Measurements from ENCODE around the gene BCORL1.
A peak's percentile ranks its signal among the peaks of the same experiment; 100 is the strongest.

The BCORL1 gene

DNA sequence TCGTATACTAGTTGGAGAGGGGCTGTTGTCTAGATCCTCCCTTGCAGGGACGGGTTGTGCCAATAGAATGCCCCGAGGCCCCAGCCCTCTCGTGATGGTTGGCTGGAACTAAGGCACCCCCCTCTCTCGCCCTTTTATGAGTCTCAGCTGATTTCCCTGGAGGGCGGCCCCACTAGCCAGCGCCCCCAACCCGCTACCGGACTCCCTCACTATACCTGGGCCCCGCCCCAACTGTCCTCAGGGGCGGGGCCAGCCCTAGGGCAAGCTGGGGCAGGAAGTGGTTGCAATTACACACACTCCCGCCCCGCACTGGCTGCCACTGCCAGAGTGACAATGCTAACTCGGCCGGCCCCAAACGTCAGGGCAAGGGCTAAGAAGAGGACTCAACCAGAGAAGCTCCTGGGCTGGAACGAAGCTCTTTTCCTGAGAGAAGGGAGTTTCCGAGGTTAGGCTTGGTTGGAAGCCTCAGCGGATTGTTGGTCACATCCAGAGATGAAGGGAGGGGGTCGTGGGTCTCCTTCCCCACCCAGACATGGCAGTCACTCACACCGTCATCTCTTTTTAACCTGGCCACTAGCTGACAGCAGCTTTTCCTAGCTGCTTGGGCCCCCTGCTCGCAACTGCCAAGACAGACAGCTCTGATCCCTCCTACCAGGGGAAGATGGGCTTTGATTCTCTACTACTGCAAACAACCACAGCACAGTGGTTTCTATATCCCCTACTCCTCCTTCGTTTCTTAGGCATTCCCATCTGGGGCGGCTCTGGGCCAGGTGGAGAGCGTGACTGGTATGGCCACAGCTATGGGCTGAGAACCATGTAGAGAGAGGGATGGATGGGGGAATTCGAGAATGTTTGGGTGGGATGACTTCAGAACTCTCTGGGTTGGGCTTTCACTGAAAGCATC lies 21.0 kb upstream of the BCORL1 start:
- DNase-seq (ENCODE audit: low read depth in 3 of 3, low spot score in 1 of 3), result no peak

DNA sequence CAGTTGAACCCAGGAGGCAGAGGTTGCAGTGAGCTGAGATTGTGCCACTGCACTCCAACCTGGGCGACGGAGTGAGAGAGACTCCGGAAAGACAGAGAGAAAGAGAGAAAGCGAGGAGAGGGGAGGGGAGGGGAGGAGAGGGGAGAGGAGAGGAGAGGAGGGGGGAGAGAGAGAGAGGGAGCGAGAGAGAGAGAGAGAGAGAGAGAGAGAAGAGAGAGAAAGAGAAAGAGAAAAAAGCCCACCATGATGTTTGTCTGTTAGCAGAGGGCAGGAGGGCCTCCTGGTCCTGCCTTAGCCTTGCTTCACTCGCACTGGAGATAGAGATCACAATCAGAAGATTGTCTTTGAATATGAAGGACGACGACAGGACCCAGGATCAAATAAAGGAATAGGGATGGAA lies 18.7 kb upstream of the BCORL1 start:
- DNase-seq (ENCODE audit: low read depth in 3 of 3, low spot score in 1 of 3), result no peak

DNA sequence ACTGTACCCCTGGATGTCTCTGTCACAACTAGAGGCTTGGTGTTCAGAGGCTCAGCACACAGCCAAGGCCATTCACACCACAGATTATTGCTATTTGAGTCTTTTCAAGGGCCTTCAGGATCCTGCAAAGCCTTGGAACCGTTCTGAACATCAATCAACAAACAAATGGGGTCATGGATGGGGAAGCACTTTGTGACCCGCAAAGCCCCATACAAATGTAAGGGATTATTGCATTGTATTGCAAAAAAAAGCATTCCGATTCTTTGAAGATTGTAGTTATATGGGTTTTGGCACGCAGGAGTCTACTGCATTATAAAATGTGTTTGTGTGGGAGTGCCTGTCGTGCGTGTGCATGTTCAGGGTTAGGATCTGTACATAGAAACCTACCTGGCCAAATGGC lies 17.3 kb upstream of the BCORL1 start:
- DNase-seq (ENCODE audit: low read depth in 3 of 3, low spot score in 1 of 3), result no peak

DNA sequence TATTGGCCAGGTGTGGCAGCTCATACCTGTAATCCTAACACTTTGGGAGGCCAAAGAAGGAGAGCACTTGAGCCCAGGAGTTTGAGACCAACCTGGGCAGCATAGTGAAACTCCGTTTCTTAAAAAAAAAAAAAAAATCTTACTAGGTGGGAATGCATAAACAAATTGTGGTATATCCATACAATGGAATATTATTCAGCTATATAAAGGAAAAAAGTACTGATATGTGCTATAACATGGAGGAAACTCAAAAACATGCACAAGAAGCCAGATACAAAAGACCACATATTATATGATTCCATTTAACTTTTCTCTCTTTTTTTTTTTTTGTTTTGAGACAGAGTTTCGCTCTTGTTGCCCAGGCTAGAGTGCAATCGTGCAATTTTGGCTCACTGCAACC lies 13.5 kb upstream of the BCORL1 start:
- no peak for DNase-seq (ENCODE audit: low read depth in 3 of 3, low spot score in 1 of 3)

DNA sequence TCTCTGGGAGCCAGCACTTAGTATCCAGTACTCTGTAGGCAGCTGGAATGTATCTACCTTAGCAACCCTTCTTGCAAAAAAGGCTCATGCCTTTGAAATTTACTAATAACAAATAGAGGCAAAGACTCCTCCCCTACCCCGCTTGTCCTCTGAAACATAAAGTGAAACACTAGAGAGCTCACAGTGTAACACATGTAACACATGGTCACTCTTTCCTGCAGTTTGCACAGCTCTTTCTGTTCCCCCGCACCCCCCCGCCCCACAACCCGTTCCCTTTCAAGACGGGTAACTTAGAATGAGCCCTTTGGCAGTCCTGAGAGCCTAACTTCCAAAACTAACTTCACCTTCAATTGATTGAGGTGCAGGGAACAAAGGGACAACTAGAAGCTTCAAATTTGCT lies 6.0 kb upstream of the BCORL1 start:
- DNase-seq (ENCODE audit: low read depth in 3 of 3, low spot score in 1 of 3), result no peak

DNA sequence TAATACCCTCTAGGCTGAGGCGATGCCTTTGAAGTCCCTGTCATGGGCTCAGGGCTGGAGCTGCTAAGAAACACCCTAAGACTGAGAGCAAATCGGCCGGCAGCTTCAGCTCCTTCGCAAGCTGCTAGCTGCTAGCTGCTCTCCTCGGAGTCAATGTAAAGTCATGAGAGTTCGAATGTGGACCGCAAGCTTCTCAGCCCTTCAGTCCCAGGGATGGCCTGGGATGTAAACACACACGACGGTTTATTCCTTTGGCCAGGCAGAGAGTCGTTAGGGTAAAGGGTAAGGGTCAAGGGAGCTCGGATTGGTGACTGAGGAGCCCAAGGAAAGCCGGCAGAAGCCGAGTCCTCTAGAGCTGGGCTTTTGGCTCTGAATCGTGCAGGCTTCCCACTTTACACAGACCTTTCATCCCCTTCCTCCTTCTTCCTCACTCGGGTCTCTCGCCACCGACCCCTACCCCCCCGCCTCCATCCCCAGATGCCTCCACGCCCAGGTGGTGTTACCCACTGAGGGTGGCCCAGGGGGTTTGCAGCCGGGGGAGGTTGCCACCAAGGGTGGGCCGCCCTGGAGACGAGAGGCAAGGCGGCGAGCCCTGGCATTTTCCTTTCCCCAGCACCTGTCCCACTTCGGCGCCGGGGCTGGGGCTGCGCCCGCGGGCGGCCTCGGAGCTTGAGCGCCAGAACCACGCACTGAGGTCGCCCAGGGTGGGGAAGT lies 3.1 kb upstream of the BCORL1 start:
- no peak for DNase-seq (ENCODE audit: low read depth in 3 of 3, low spot score in 1 of 3)

DNA sequence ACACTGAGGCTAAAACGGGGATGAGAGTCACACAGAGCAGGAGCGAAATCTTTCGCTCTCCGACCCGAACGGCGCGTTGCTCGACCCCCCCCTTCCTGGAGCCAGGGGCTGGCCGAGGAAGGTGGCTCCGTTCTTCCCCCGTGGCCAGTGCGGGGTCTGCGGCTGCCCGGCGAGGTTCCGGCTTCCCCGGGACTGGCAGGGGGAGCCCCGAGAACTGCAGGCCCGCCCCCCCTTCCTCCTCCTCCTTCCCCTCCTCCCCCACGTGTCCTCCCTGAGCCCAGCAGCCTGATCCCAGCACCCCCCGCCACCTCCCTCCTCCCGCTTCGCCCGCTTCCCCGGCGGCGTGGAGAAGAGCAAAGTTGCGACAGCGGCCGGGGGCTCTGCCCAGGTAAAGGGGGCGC lies 2.4 kb upstream of the BCORL1 start:
- DNase-seq (ENCODE audit: low read depth in 3 of 3, low spot score in 1 of 3), result no peak

DNA sequence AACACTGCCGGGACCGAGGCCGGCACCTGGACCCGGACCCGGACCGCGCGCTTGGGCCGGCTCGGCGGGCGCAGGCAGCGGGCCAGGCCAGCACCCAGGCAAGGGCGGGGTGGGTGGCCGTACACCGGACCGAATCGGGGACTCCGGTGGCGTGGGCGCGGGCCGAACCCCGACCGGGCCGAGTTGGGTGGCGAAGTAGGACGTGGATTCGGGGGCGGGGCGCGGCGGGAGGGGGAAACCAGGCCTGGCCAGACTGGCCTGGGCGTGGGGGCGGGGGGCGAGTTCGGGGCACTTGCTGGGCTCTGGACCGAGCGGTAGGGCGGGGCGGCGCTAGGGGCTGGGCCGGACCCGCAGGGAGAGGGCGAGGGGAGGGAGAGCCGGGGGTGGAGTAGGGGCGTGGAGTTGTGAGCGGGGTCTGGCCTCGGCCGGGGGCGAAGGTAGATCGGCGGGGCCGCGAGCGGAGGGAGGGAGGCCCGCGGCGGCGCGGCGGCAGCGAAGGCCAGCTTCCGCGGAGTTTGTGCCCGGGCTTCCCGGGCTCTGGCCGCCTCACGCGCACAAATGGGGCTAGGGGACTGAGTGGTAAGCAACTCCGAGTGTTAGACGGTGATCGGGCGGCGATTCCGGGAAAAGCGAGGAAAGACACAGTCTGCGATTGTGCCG lies 1.8 kb upstream of the BCORL1 start:
- DNase-seq (ENCODE audit: low read depth in 3 of 3, low spot score in 1 of 3), result no peak

DNA sequence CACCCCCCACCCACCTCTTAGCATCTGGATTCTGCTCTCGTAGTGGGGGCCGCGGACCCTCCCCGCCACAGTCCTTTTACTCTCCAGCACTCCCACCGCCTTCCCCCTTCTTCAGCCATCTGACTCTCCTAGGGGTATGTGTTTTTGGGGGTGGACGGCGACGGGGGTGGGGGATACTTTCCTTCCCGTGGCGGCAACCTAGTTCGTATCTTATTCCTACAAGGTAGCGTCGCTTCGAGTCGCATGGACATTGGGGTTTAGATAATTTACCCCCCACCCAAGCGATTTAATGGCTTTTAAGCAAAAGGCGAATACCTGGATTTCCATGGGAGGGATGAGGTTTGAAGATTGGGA lies 1.3 kb upstream of the BCORL1 start:
- DNase-seq (ENCODE audit: low read depth in 3 of 3, low spot score in 1 of 3), result no peak

DNA sequence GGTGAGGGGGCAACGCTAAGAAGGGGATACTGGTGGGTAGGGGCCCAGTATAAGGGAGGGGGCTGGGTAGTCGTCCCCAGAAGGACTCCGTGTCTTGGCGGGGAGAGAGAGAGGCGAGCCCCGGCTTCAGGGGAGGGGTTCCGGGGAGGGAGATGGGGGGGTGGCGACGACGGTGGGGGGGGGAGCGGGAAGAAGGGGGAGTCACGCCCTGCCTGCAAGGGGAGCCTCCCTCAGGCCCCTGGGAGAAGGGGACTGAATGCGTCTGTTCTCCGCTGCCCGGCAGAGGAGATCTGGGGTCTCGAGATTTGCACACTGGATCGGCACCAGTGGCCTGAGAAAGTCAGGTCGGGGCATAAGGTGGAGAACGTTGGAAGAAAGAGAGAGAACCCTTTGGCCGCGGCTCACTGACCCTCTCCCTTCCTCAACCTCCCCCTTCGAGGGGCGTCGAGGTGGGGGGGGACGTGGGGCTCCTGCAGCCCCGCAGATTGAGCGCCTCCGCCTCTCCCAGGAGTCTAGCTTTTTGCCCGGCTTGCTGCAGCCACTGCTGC lies 609 bp upstream of the BCORL1 start:
- no peak for DNase-seq (ENCODE audit: low read depth in 3 of 3, low spot score in 1 of 3)

DNA sequence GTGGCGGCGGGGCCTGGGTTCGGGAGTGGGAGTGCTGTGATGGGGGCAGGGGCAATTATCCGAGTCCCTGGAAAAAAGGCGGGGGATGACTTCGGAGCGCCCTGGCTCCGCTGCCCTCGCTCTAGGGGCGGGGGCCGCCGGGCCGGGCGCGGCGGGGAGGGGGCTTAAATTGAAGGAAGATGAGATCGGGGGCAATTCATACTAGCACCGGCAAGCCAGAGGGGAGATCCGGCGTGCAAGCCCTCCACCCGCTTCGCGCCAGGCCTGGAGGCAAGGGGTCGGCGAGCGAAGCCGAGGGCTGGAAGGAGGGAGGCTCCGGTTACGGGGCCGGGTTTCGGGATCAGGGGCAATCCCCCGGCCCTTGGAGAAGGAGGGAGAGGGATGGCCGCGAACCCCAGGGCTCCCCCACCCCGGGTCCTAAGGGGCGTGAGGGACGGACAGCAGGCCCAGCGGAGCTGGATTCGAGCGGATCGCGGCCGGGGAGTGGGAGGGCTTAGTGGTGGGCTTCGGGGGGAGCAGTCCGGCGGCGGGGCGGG lies 1.2 kb downstream of the BCORL1 start:
- no peak for DNase-seq (ENCODE audit: low read depth in 3 of 3, low spot score in 1 of 3)

DNA sequence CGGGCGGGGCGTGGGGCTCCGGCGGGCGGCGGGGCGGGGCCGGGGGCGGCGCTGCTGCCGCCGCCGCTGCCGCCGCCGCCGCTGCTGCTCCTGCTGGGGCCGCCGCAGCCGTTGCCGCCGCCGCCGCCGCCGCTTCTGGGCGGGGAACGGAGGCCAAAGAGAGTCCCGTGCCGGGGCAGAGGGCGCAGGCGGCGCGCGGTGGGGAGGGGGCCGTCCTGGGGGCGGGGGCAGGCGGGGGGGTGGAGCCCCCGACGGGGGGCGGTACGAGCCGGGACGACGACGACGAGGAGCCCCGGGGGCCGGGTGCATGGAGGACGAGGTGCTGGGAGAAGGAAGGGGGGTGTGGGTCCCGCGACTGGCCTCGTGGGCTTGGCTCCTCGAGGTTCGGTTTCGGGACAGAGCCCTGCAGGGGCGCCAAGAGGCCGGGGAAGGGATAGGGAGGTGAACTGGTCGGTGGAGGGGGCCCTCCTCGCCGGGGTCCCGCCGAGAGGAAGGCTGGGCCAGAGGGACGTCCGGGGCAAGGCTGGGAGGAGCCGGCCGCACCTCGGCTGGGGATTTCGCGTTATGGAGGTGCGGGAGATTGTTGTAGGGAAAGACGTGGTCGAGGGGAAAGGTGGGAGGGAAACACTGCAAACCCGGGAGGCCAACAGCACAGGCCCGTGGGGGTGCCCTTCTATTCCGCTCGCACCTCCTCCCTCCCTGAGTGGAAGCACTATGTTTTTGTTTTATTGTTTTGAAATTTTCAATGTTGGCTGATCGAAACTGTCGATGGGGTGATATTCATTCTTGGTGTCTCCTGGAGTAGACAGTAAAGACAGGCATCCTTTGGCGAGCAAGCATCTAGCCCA lies 1.9 kb downstream of the BCORL1 start:
- DNase-seq (ENCODE audit: low read depth in 3 of 3, low spot score in 1 of 3), result peak in 1 of 3 donors; percentile 12

DNA sequence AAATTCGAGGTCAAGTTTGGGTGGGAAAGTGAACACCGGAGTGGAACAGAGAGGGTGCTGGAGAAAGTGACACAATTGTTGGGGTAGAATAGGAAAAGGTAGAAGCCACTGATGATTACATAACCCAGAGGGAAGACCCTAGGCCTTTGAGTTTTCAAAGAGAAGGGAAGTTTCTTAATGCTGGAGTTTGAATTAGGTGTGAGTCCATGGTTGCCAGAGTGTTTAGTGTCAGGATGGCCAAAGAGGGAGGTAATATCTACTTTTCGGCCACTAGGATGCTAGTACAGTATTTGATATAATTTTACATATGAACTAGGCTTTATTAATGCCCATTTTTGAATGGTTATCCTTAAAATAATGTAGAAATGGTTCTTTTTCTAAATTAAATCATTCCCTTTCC lies 5.4 kb downstream of the BCORL1 start:
- DNase-seq (ENCODE audit: low read depth in 3 of 3, low spot score in 1 of 3), result no peak

DNA sequence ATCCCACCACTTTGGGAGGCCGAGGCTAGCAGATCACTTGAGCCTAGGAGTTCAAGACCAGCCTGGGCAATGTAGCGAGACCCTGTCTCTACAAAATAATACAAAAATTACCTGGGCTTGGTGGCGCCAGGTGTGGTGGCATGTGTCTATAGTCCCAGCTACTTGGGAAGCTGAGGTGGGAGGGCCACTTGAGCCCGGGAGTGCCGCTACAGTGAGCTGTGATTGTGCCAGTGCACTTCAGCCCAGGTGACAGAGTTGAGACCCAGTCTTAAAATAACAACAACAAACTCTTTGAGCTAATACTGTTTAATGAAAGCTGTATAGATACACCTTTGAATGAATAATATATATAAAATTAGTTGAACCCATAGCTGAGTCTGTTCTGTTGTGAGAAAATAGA lies 9.7 kb downstream of the BCORL1 start:
- DNase-seq (ENCODE audit: low read depth in 3 of 3, low spot score in 1 of 3), result no peak

DNA sequence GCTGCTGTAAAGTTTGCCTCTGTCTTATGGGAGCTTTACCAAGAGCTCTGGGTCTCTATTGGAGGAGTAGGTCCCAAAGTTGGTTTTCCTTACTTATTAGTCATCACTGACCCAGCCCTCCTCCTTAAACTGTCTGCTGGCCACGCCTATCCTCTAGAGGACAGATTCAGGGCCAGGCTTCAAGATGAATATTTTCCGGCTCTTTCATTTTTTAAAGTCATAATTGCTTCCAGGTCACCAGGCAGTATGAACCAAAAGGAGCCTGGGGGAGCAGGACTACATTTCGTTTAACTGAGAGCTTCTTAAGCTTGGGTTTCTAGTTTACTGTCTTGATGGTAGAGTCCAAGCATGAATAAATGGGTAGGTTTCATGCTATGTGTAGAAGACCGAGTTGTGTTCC lies 13.7 kb downstream of the BCORL1 start:
- no peak for DNase-seq (ENCODE audit: low read depth in 3 of 3, low spot score in 1 of 3)

DNA sequence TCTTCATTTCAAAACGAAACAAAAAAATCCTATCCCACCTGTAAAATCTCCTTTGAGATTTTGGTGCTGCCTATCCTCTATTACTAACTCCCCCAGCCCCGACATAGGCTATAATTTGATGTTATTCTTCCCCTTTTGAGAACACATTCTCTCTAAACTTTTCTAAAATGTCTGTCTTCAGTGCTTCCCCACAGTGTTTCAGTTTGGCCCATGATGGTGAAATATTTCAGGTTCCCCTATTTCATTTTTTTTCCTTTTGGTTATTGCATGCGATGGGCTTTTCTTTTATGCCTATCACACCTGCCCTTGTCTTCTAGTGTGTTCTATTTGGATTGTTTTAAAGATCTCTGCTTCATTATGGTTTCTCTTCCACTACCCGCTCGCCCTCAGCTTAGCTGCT lies 14.7 kb downstream of the BCORL1 start:
- no peak for DNase-seq (ENCODE audit: low read depth in 3 of 3, low spot score in 1 of 3)

DNA sequence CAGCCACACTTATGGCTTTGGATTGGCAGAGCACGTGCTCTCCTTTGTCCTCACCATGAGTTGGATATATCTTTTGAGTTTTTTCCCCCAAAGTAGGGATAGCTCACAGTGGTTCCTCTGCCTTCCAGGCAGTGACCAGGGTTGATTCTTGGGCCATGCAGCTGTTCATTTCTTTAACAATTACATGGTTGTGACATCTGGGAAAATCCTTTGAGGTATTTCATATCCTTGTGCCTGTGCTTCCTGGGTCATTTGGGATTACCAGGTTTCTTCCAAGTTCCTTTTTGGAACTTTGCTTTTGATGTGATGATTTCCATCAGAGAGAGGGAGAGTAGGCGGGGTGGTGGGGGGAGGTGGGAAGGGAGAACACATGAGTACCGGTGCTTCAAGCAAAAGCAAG lies 15.6 kb downstream of the BCORL1 start:
- no peak for DNase-seq (ENCODE audit: low read depth in 3 of 3, low spot score in 1 of 3)

DNA sequence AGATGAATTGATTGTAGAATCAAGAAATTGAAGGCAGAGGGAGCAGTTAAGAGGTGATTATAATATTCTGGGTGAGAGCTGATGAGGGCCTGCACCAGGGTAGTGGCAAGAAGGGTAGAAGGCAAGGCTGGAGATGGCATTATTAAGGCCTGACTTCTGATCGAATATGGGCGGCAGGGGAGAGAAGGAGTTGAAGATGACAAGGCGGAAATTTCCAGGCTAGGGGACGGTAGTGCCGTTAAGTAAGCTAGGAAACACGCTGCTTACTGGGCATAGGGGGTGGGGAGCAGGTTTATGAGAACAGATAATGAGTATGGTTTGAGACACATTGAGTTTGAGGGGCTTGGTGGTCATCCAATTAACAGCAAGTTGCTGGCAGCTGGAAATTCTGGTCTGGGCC lies 19.5 kb downstream of the BCORL1 start:
- DNase-seq (ENCODE audit: low read depth in 3 of 3, low spot score in 1 of 3), result no peak

DNA sequence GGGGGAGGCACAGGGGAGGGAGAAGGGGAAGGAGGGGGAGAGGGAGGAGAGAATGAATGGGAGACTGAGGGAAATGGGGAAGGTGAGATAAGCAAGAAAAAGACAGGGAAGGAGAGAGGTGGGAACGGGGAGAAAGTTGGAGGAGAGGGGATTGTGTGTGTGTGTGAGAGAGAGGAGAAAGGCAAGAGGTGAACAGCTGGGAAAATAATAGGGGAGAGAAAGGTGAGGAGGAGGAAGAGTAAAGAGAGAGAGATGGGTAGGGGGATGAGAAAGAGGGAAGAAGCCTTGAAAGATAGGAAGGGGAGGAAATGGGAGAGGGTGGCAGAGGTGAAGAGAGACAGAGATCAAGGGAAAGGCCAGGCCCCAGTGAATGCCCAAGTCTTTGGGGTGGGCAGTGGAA lies 20.1 kb downstream of the BCORL1 start:
- no peak for DNase-seq (ENCODE audit: low read depth in 3 of 3, low spot score in 1 of 3)

DNA sequence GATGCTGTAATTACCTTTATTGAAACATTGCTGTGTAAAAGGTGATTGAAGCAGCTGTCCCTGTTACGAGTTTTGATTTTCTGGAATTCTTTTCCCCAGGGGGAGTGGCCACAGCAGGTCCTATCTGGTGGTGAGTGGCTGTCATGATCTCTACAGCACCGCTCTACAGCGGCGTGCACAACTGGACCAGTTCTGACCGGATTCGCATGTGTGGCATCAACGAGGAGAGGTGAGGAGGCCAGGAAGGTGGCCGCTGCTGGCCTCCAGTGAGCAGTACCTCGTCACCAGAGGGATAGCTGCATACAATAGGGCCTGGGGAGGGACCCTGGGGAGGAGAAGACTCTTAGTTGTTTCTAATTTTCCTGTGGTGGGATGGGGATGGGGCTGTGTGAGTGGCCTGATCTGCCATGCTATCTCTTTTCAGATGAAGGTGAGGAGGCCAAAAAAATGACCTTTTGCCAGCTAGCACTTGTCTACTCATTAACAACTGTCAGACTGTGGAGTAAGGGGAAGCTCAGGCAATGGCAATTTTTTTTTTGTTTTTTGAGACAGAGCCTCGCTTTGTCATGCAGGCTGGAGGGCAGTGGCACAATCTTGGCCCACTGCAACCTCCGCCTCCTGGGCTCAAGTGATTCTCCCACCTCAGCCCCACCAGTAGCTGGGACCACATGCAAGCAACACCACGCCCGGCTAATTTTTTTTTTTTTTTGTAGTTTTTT lies 22.8 kb downstream of the BCORL1 start:
- no peak for DNase-seq (ENCODE audit: low read depth in 3 of 3, low spot score in 1 of 3)
